IMR-90 (cell line): ENCODE results near the gene GTF2F1. TPM values are rescaled to one million over a fixed set of nuclear protein-coding genes. Genes with fewer than 3 reads are reported as not detected.

Experiments used
- ATAC-seq: fragments of 200-7000 bp; cut with Tn5 transposase; 2 replicates; pipeline ENCODE4 v1.9.1; 2020; ENCODE audit warnings: low read depth, mild to moderate bottlenecking, moderate library complexity
- BruUV-seq: library from RNA; stranded (reverse); fragments of 400-500 nt; replicated peaks from 2 replicates; lab custom pipeline; 2021; lab: Mats Ljungman, UMichigan
- CTCF ChIA-PET: fragments of 300-600 bp; formaldehyde crosslinking; extraction: SDS; loops from one replicate; lab custom pipeline; 2021; ENCODE audit warnings: antibody characterized with exemption; lab: Yijun Ruan, JAX
- POLR2A ChIA-PET: fragments of 300-600 bp; sonication (Branson Sonifier 250); formaldehyde crosslinking; loops from one replicate; lab custom pipeline; 2022; ENCODE audit warnings: antibody characterized with exemption; ENCODE audit not compliant: unreplicated experiment; lab: Charles Lee
- DNase-seq: peaks from one replicate; pipeline ENCODE4 v3.0.0; 2013
- H2AFZ ChIP-seq: replicated peaks from 2 replicates; pipeline ENCODE3; 2013; ENCODE audit warnings: low read length, mild to moderate bottlenecking; ENCODE audit not compliant: poor library complexity
- H2AK5ac ChIP-seq: 2 replicates; pipeline ENCODE4 v1.6.1; 2013; ENCODE audit warnings: low read depth, low read length, inconsistent platforms
- H2AK9ac ChIP-seq: replicated peaks from 2 replicates; pipeline ENCODE3; 2013; ENCODE audit warnings: mild to moderate bottlenecking, low read depth, low read length, moderate library complexity; ENCODE audit not compliant: poor library complexity
- H2BK120ac ChIP-seq: 2 replicates; pipeline ENCODE4 v1.6.1; 2013; ENCODE audit warnings: low read depth, low read length, inconsistent platforms
- H2BK15ac ChIP-seq: 3 replicates; pipeline ENCODE4 v1.6.1; 2013; ENCODE audit warnings: low read depth, low read length, inconsistent platforms
- H2BK20ac ChIP-seq: 2 replicates; pipeline ENCODE4 v1.6.1; 2013; ENCODE audit warnings: low read depth, mild to moderate bottlenecking, inconsistent platforms, low read length, moderate library complexity
- H2BK5ac ChIP-seq: 2 replicates; pipeline ENCODE4 v1.6.1; 2013; ENCODE audit warnings: mild to moderate bottlenecking, low read depth, low read length, inconsistent platforms; ENCODE audit not compliant: poor library complexity, severe bottlenecking
- H3K14ac ChIP-seq: replicated peaks from 2 replicates; pipeline ENCODE4 v1.6.1; 2013; ENCODE audit warnings: low read depth, low read length, inconsistent platforms
- H3K18ac ChIP-seq: 2 replicates; pipeline ENCODE4 v1.6.1; 2013; ENCODE audit warnings: low read depth, low read length, control low read depth
- H3K23ac ChIP-seq: 2 replicates; pipeline ENCODE4 v1.6.1; 2013; ENCODE audit warnings: low read depth, low read length, inconsistent platforms
- H3K27ac ChIP-seq: 2 replicates; pipeline ENCODE4 v1.5.1; 2013; ENCODE audit warnings: mild to moderate bottlenecking, control low read depth, low read length; ENCODE audit not compliant: insufficient read depth
- H3K27me3 ChIP-seq: 2 replicates; pipeline ENCODE4 v1.6.1; 2013; ENCODE audit warnings: low read length; ENCODE audit not compliant: control insufficient read depth, insufficient read depth
- H3K36me3 ChIP-seq: 2 replicates; pipeline ENCODE4 v1.6.1; 2013; ENCODE audit warnings: low read length, mixed read lengths; ENCODE audit not compliant: control insufficient read depth, insufficient read depth
- H3K4ac ChIP-seq: 2 replicates; pipeline ENCODE4 v1.6.1; 2013; ENCODE audit warnings: low read depth, low read length, inconsistent platforms
- H3K4me1 ChIP-seq: 2 replicates; pipeline ENCODE4 v1.6.1; 2013; ENCODE audit warnings: low read length, mixed read lengths; ENCODE audit not compliant: control insufficient read depth, insufficient read depth
- H3K4me2 ChIP-seq: 2 replicates; pipeline ENCODE4 v1.6.1; 2013; ENCODE audit warnings: low read depth, mild to moderate bottlenecking, control low read depth, low read length, moderate library complexity
- H3K4me3 ChIP-seq: 2 replicates; pipeline ENCODE4 v1.5.1; 2013; ENCODE audit warnings: low read depth, mild to moderate bottlenecking, control low read depth, low read length, moderate library complexity; ENCODE audit not compliant: insufficient read depth
- H3K56ac ChIP-seq: 2 replicates; pipeline ENCODE4 v1.6.1; 2013; ENCODE audit warnings: low read length, inconsistent platforms; ENCODE audit not compliant: insufficient read depth; ENCODE audit errors: extremely low read depth
- H3K79me1 ChIP-seq, 2 experiments: 2 replicates each; pipeline ENCODE4 v1.6.1; 2013; ENCODE audit warnings: low read length in 2 of 2, inconsistent platforms in 1 of 2, low read depth in 1 of 2
- H3K9ac ChIP-seq: 2 replicates; pipeline ENCODE4 v1.6.1; 2013; ENCODE audit warnings: low read depth, low read length, control low read depth
- H3K9me1 ChIP-seq: 2 replicates; pipeline ENCODE4 v1.6.1; 2013; ENCODE audit warnings: low read length, inconsistent platforms; ENCODE audit not compliant: insufficient read depth
- H3K9me3 ChIP-seq: 2 replicates; pipeline ENCODE4 v1.6.1; 2013; ENCODE audit warnings: low read length; ENCODE audit not compliant: control insufficient read depth, insufficient read depth
- H4K20me1 ChIP-seq: 2 replicates; pipeline ENCODE4 v1.6.1; 2013; ENCODE audit warnings: low read length, inconsistent platforms; ENCODE audit not compliant: insufficient read depth
- H4K5ac ChIP-seq: 2 replicates; pipeline ENCODE4 v1.6.1; 2013; ENCODE audit warnings: mild to moderate bottlenecking, low read depth, low read length, control low read depth
- H4K8ac ChIP-seq, 2 experiments: 2 replicates each; pipeline ENCODE4 v1.6.1; 2013; ENCODE audit warnings: low read depth in 2 of 2, low read length in 2 of 2, control low read depth in 1 of 2, inconsistent platforms in 1 of 2
- H4K91ac ChIP-seq: 2 replicates; pipeline ENCODE4 v1.6.1; 2013; ENCODE audit warnings: low read depth, low read length, inconsistent platforms; ENCODE audit not compliant: insufficient read depth
- BHLHE40 ChIP-seq: fragments of 150-350 bp; IDR thresholded peaks from 2 replicates; pipeline ENCODE4 v1.6.1; 2016; ENCODE audit warnings: mild to moderate bottlenecking, low read depth, low read length
- CHD1 ChIP-seq: IDR thresholded peaks from 2 replicates; pipeline ENCODE4 v1.6.1; 2012; ENCODE audit warnings: low read depth, low read length, improper control_type of control experiment
- MAFK ChIP-seq: IDR thresholded peaks from 2 replicates; pipeline ENCODE4 v1.6.1; 2012; ENCODE audit warnings: low read depth, low read length, improper control_type of control experiment
- MAZ ChIP-seq: IDR thresholded peaks from 2 replicates; pipeline ENCODE4 v1.6.1; 2012; ENCODE audit warnings: low read depth, mild to moderate bottlenecking, low read length, improper control_type of control experiment, moderate library complexity, borderline replicate concordance
- MXI1 ChIP-seq: IDR thresholded peaks from 2 replicates; pipeline ENCODE4 v1.6.1; 2012; ENCODE audit warnings: low read depth, mild to moderate bottlenecking, low read length, moderate library complexity, borderline replicate concordance
- WGBS, 2 experiments: methylation state at CpG; one replicate each; pipeline versions ENCODE4 v1.1.5 to v1.1.7; 2013; ENCODE audit warnings: missing lambda C conversion rate in 2 of 2; ENCODE audit not compliant: insufficient read length in 1 of 2; ENCODE audit errors: extremely low coverage in 2 of 2; 5-methylcytosine and 5-hydroxymethylcytosine counted together
- dilution Hi-C: fragments of 300-500 bp; cut with HindIII; formaldehyde crosslinking; loops from one replicate; pipeline ENCODE4 v1.14.3; 2018; ENCODE audit warnings: low sequenced_read_pairs; ENCODE audit not compliant: unreplicated experiment
- in situ Hi-C: fragments of 300-500 bp; cut with MboI; formaldehyde crosslinking; loops from 3 replicates; pipeline ENCODE4 v1.14.3; 2019; ENCODE audit warnings: low sequenced_read_pairs, inconsistent platforms, mixed read lengths
- intact Hi-C: fragments of 100-400 bp; cut with micrococcal nuclease; formaldehyde crosslinking; loops from 2 replicates; pipeline ENCODE4 v1.10.0; 2022
- polyA plus RNA-seq, 3 experiments: library from polyadenylated mRNA; depleted of rRNA; stranded (reverse); fragments of >200 nt; gene quantifications; 2 replicates each; pipeline ENCODE4 v1.2.3, GENCODE V29; 2012; ENCODE audit warnings: low replicate concordance in 1 of 3
- total RNA-seq: library from RNA; depleted of rRNA; stranded (reverse); fragments of >200 nt; gene quantifications from 2 replicates; pipeline ENCODE4 v1.2.3, GENCODE V29; 2012
- TF ChIP-seq, protein P1 (sequence below): conservative IDR thresholded peaks from 2 replicates; pipeline ENCODE4 v1.5.1; 2012; ENCODE audit warnings: mild to moderate bottlenecking, low read depth, low read length, improper control_type of control experiment
- TF ChIP-seq, protein P2 (sequence below): fragments of 150-350 bp; IDR thresholded peaks from 2 replicates; pipeline ENCODE4 v1.6.1; 2016; ENCODE audit warnings: low read depth, mild to moderate bottlenecking, low read length, moderate library complexity, borderline replicate concordance

The GTF2F1 gene
- total and polyA plus RNA-seq, 2 of the 4 experiments (the other 2 are of a cell fraction), result 43.7 to 51.4 TPM

DNA sequence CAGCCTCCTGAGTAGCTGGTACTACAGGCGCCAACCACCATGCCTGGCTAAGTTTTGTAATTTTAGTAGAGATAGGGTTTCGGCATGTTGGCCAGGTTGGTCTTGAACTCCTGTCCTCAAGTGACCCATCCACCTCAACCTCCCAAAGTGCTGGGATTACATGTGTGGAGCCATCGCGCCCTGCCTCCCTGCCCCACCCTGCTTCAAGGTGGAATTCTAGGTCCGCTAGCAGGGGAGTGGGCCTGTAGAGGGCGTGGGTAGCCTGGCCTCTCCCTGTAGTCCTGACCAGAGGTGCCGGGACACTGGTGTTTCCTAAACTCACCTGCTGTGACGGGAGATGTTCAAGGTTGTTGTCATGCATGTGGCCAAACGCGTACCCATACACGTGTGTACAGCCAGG is 40.2 kb upstream of the GTF2F1 start:
- Histone ChIP-seq H3K36me3 (no peaks in the 10 kb centered on the region), H3K56ac (no peak overlapping the region), H4K91ac (no peak overlapping the region), H2AK9ac (no peak overlapping the region), H4K5ac (no peak overlapping the region), H2BK5ac (no peak overlapping the region), H3K18ac (no peak overlapping the region), H3K9me3 (no peaks in the 10 kb centered on the region), H2AFZ (no peak overlapping the region), H3K4ac (no peak overlapping the region), H4K8ac (no peak overlapping the region), H3K9ac (no peak overlapping the region), H3K23ac (no peak overlapping the region), H2BK20ac (no peak overlapping the region), H2BK120ac (no peak overlapping the region), H4K20me1 (no peaks in the 10 kb centered on the region), H3K14ac (no peak overlapping the region), H3K4me2 (no peak overlapping the region), H3K79me1 (no peaks in the 10 kb centered on the region), H3K9me1 (no peaks in the 10 kb centered on the region), H3K27ac (no peak overlapping the region), H3K4me3 (no peak overlapping the region), H3K27me3 (peaks cover 8% of the 10 kb centered on the region; the same call in 1 of the 2 replicates), H3K4me1 (no peaks in the 10 kb centered on the region), H2AK5ac (no peak overlapping the region), H2BK15ac (no peak overlapping the region)
- ChIA-PET POLR2A (no interaction called here), CTCF (no interaction called here)
- dilution Hi-C loops (no loop called here), in situ Hi-C loops (no loop called here), intact Hi-C loops (no loop called here)
- no TSS peak for BruUV-seq
- 61% methylated on average over 4 of the region's 11 CpGs; no CpG with 5 or more reads in 1 of the 2 experiments for WGBS, 2 experiments
- ATAC-seq, result no peak
- no peak for DNase-seq
- no peak for TF ChIP-seq MXI1
- no peak for TF ChIP-seq MAZ
- TF ChIP-seq, protein P1, sequence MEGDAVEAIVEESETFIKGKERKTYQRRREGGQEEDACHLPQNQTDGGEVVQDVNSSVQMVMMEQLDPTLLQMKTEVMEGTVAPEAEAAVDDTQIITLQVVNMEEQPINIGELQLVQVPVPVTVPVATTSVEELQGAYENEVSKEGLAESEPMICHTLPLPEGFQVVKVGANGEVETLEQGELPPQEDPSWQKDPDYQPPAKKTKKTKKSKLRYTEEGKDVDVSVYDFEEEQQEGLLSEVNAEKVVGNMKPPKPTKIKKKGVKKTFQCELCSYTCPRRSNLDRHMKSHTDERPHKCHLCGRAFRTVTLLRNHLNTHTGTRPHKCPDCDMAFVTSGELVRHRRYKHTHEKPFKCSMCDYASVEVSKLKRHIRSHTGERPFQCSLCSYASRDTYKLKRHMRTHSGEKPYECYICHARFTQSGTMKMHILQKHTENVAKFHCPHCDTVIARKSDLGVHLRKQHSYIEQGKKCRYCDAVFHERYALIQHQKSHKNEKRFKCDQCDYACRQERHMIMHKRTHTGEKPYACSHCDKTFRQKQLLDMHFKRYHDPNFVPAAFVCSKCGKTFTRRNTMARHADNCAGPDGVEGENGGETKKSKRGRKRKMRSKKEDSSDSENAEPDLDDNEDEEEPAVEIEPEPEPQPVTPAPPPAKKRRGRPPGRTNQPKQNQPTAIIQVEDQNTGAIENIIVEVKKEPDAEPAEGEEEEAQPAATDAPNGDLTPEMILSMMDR, result no peak
- TF ChIP-seq MAFK, result no peak
- no peak for TF ChIP-seq BHLHE40
- TF ChIP-seq, protein P2, sequence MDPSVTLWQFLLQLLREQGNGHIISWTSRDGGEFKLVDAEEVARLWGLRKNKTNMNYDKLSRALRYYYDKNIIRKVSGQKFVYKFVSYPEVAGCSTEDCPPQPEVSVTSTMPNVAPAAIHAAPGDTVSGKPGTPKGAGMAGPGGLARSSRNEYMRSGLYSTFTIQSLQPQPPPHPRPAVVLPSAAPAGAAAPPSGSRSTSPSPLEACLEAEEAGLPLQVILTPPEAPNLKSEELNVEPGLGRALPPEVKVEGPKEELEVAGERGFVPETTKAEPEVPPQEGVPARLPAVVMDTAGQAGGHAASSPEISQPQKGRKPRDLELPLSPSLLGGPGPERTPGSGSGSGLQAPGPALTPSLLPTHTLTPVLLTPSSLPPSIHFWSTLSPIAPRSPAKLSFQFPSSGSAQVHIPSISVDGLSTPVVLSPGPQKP, result no peak
- no peak for TF ChIP-seq CHD1
